ENCODE data around the gene ADORA2A.

DNA sequence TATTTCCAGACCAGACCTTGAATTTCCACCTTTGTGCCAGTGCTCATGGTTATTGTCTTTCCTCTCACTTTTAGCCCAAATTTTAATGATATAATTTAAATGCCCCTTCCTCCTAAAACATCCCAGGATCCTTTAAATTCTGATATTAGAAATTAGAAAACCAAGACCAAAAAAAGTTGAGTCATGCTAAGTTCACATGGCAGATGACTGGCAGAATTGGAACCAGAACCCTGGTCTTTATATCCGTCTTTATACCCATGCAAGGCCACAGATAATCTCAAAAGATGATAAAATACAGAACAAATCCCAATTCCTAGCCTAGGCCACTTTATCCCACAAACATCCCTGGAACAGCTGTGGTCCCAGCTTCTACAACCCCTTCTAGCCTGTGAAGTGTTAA is 26.5 kb downstream of the ADORA2A start:
- TF ChIP-seq, protein P1, sequence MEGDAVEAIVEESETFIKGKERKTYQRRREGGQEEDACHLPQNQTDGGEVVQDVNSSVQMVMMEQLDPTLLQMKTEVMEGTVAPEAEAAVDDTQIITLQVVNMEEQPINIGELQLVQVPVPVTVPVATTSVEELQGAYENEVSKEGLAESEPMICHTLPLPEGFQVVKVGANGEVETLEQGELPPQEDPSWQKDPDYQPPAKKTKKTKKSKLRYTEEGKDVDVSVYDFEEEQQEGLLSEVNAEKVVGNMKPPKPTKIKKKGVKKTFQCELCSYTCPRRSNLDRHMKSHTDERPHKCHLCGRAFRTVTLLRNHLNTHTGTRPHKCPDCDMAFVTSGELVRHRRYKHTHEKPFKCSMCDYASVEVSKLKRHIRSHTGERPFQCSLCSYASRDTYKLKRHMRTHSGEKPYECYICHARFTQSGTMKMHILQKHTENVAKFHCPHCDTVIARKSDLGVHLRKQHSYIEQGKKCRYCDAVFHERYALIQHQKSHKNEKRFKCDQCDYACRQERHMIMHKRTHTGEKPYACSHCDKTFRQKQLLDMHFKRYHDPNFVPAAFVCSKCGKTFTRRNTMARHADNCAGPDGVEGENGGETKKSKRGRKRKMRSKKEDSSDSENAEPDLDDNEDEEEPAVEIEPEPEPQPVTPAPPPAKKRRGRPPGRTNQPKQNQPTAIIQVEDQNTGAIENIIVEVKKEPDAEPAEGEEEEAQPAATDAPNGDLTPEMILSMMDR (IDR thresholded peaks at IDR 0.05), result no peak
- no peak for TF ChIP-seq POLR2A (IDR thresholded peaks at IDR 0.05)
- TF ChIP-seq EP300 (IDR thresholded peaks at IDR 0.05), result no peak
